Measurements from ENCODE around the gene AKT1.
"Not testable (repeated sequence)": the region's sequence is repeated elsewhere in the genome, so short reads cannot be mapped to it uniquely, and the experiment has no call there.

The AKT1 gene

GRCh38 chr14:104820669-104821228 lies 25.2 kb upstream of the AKT1 start:
- in situ Hi-C loops (cut with HindIII; ENCODE audit: low sequenced_read_pairs) = loop anchor here (10.0 kb wide), 1 partner anchor 106 kb away; no protein-coding TSS in a partner anchor

DNA sequence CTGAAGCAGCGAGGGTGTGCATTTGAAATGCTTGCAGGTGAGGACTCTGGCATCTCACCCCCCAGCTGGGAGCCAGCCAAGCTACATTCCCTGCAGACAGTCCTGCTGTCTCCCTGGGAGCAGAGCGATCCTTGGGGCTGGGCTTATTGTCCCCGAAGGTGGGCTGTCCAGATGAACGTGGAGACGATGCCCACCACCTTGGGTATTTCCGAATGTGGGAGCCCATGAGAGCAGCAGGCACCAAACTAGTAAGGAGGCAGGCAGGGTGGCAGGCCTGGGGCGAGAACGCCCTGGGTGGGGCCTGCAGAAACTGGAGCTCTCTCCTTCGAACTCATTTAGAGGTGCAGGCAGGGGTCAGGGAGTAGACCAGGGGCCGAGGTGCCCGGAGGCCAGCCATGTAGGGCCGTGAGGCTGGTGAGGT lies 23.8 kb upstream of the AKT1 start:
- in situ Hi-C loops (cut with HindIII; ENCODE audit: low sequenced_read_pairs) = no loop called here

DNA sequence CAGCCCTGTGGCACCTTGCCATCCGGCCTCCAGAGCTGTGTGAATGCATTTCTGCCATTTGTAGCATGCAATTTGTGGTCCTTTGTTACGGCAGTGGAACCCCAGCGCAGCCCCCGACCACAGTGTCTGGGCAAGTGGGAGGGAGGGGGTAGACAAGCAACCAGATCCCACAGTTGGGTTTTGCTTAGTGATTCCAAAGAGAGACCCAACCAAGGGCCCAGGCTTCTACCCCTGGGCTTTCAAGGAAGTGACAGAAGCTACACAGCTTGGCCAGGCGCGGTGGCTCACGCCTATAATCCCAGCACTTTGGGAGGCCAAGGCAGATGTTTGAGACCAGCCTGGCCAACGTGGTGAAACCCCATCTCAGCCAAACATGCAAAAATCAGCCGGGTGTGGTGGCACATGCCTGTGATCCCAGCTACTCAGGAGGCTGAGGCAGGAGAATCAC lies 23.2 kb upstream of the AKT1 start:
- in situ Hi-C loops (cut with HindIII; ENCODE audit: low sequenced_read_pairs) = no loop called here

DNA sequence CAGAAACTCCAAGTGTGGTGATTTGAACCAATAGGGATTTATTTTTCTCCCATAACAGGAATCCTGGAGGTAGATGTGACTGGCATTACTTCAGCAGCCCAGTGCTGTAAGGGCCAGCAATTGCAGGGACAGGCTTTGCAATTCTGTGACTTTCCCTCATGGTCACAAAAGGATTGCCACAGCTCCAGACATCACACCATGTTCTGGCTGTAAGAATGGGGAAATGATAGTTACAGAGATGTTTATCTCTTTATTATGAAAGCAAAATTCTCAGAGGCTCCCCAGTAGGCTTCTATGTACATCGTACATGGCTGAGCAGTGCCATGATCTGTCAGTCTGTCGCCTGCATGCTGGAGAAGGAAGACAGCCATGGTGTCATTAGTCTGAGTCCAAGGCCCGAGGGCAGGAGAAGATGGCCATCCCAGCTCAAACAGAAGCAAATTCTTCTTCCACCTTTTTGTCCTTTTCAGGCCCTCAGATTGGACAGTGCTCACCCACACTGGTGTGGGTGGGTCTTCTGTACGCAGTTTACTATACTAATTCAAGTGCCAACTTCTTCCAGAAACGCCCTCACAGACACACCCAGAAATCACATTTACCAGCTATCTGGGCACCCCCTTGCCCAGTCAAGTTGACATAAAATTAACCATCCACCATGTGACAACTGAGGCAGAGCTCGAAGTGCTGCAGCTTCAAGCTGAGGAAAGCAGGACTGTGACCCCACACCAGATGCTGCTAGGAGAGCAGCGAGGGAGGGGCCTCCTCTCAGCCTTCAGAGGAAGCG lies 22.6 kb upstream of the AKT1 start:
- in situ Hi-C loops (cut with HindIII; ENCODE audit: low sequenced_read_pairs) = no loop called here

DNA sequence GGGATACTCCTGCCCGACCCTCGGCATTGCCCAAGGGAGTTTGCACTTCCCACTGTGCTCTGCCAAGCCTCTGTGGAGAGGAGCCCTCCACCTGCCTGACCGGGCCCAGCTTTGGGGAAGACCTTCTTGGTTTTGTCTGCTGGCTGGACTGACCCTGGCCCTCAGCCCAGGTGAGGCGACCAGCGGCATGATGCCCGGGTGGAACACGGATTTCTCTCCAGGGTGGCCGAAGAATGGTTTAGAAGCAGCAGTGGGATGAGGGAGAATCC lies 21.0 kb upstream of the AKT1 start:
- in situ Hi-C loops (cut with HindIII; ENCODE audit: low sequenced_read_pairs) = no loop called here

- in situ Hi-C loops (cut with HindIII; ENCODE audit: low sequenced_read_pairs) = not testable (repeated sequence)
Observed at GRCh38 chr14:104814701-104815100, 19.2 kb upstream of the AKT1 start.

- in situ Hi-C loops (cut with HindIII; ENCODE audit: low sequenced_read_pairs) = no loop called here
Observed at GRCh38 chr14:104813286-104813685, 17.7 kb upstream of the AKT1 start.

- in situ Hi-C loops (cut with HindIII; ENCODE audit: low sequenced_read_pairs) = no loop called here
Observed at GRCh38 chr14:104810316-104810715, 14.8 kb upstream of the AKT1 start.

GRCh38 chr14:104808456-104808855 lies 12.9 kb upstream of the AKT1 start:
- in situ Hi-C loops (cut with HindIII; ENCODE audit: low sequenced_read_pairs) = no loop called here

DNA sequence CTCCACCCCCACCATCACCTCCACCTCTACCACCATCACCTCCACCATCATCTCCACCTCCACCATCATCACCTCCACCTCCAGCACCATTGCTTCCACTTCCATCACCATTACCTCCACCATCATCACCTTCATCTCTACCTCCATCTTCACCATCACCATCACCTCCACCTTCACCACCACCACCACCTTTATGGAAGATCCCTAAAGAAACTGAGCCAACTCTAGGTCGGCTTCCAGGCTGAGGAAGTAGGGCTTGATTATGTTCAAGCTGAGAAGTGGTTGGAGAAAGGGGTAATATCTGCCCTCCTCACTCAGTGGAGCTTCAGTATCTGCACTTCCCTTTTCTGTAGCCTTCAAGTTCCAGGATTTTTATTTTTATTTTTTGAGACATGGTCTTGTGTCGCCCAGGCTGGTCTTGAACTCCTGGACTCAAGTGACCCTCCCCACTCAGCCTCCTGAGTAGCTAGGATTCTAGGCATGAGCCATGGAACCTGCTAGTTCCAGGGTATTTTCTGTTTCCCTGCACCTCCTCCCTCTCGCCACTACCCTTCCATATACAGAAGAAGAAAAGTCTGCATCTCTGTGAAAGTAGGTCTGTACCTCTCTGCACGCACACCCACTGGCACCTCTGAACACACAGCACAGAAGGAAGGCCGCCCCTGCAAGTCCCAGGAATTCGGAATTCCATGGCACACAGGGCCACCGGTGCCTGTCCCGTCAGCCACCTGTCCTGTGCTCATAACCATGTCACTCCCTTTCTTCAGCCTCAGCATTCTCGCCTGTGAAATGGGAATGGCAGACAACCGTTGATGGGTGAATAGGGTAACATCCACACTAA lies 11.3 kb upstream of the AKT1 start:
- in situ Hi-C loops (cut with HindIII; ENCODE audit: low sequenced_read_pairs) = no loop called here

DNA sequence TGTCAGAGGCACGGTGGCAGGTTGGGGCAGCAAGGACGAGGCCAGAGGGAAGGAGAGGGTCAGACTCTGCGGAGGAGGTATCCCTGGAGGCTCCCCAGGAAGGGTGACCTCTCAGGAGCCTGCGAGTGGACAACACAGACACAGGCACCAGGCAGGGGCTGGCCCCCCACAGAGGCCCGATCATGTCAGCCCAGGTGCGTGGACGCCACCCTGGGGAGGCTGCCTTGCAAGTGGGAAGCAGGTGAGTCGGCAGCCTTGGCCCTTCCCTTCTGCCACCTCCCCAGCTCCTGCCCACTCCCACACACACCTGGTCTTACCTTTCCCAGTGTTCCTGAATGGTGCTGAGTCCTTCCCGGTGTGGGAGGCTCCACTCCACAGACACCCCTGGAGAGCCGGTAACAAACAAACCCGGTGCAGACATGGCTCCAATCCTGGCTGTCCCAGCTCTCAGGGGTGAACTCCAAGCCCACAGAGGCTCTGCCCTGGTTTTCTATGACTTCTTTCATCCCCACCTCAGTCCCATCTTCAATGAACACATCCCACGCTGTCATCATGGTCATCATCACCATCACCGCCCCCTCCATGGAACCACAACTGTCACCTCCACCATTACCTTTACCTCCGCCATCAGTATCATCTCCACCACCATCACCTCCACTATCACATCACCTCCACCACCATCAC lies 10.5 kb upstream of the AKT1 start:
- in situ Hi-C loops (cut with HindIII; ENCODE audit: low sequenced_read_pairs) = no loop called here

DNA sequence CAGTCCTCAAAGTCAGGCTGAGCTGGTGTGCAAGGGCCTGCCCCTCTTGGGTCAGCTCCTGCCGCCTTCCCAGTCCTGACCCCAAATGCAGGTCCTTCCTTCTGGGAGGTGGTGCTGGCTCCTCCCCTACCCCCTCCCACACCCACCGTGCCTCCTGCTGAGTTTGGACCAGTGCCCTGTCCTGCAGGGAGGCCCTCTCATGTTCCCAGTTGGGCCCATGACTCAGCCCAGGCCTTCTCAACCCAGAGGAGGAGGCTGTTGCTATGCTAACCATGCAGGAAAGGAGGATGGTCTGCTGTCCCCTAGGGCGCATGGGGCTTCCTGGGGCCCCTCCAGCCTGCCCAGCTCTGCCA lies 9.8 kb upstream of the AKT1 start:
- in situ Hi-C loops (cut with HindIII; ENCODE audit: low sequenced_read_pairs) = no loop called here

- in situ Hi-C loops (cut with HindIII; ENCODE audit: low sequenced_read_pairs) = no loop called here
Observed at GRCh38 chr14:104804481-104805325, 9.2 kb upstream of the AKT1 start.

DNA sequence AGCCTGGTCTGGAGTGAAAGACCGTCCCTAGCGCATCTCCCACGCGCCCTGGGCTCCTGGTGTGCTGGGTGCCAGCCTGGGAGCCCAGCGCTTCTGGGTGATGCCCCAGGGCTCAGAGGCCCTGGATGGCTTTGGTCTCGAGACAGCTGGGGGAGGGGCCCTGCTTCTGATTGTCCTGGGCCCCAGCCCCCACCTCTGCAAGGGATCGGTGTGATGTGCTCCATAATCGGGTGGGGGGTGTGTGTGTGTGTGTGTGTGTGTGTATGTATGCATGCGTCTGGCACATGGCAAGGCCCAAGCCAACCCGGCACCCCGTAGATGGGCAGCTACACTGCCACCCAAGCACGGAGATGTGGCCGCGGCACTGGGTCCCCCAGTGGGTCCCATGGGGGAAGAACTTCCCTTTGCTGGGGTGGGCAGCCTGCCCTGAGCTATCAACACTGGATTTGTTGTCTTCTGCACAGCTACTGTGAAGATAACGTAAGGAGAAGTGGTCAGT lies 8.4 kb upstream of the AKT1 start:
- in situ Hi-C loops (cut with HindIII; ENCODE audit: low sequenced_read_pairs) = no loop called here

DNA sequence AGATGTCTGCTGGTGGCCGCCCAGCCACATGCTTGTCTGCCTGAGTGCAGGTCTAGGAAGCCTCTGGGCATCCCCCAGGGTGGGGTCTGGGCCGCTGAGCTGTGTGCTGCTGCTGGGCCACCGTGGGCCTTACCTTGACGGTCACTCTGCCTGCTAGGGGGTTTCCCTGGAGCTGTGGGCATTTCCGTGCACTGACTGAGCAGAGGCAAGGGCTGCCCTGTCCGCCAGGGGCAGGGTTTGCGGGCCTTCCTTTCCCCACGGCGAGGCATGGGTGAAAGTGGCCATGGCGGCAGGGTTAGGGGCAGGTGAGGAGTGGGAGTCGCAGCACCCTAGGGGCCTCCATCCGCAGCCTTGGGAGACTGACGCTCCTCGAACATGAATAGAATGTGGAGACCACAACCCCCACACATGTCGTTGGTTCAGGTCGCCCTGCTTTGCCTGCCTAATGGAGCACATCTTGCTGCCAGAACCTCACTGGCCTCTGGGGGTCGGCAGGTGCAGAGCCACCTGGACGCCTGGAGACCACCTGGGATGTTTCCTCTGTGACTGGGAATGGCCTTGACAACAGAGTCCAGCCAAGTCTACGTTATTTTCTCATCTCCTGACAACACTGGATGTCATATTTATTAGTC lies 7.8 kb upstream of the AKT1 start:
- in situ Hi-C loops (cut with HindIII; ENCODE audit: low sequenced_read_pairs) = no loop called here

- in situ Hi-C loops (cut with HindIII; ENCODE audit: low sequenced_read_pairs) = no loop called here
Observed at GRCh38 chr14:104802394-104803184, 7.0 kb upstream of the AKT1 start.

DNA sequence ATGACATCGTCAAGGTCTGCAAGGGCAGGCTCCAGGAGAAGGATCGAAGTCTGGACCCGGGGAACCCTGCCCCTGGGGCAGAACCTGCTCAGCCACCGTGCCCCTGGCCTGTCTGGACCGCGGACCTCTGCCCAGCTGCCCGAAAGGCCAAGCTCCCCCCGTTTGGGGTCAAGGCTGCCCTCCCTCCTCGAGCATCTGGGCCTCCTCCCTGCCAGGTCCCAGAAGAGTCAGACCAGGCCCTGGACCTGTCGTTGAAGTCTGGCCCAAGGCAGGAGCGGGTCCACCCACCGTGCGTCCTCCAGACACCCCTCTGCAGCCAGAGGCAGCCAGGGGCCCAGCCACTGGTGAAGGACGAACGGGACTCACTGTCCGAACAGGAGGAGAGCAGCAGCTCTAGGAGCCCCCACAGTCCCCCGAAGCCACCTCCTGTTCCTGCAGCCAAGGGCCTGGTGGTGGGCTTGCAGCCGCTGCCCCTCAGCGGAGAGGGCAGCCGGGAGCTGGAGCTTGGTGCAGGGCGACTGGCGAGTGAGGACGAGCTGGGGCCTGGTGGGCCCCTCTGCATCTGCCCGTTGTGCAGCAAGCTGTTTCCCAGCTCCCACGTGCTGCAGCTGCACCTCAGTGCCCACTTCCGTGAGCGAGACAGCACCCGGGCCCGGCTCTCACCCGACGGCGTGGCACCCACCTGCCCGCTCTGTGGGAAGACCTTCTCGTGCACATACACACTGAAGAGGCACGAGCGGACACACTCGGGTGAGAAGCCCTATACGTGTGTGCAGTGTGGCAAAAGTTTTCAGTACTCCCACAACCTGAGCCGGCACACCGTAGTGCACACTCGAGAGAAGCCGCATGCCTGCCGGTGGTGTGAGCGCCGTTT lies 6.2 kb upstream of the AKT1 start:
- in situ Hi-C loops (cut with HindIII; ENCODE audit: low sequenced_read_pairs) = no loop called here
